HCT116 (cell line): ENCODE results near the gene C10orf105.

Experiments
- CBX3 ChIP-seq: IDR thresholded peaks from 2 replicates; pipeline ENCODE4 v1.6.1; 2012; ENCODE audit warnings: low read depth
- CEBPB ChIP-seq: IDR thresholded peaks from 2 replicates; pipeline ENCODE4 v1.6.1; 2012; ENCODE audit warnings: low read depth
- RAD21 ChIP-seq: IDR thresholded peaks from 2 replicates; pipeline ENCODE4 v1.6.1; 2012; ENCODE audit warnings: low read depth, mild to moderate bottlenecking
- SP1 ChIP-seq: IDR thresholded peaks from 2 replicates; pipeline ENCODE4 v1.6.1; 2012; ENCODE audit warnings: low read depth
- TCF7L2 ChIP-seq: IDR thresholded peaks from 2 replicates; pipeline ENCODE4 v1.7.0; 2011; ENCODE audit warnings: borderline replicate concordance, inconsistent platforms; ENCODE audit not compliant: insufficient read depth, insufficient read length; ENCODE audit errors: extremely low read depth
- TF ChIP-seq, protein P1 (sequence below), 3 experiments: fragments of 200-600 bp in 1 of 3; sonication (generic) in 1 of 3; IDR thresholded peaks in 2 of 3; conservative IDR thresholded peaks in 1 of 3; 2 replicates each; pipeline ENCODE4 v1.5.1; 2012 to 2017; ENCODE audit warnings: low read depth in 2 of 3, low read length in 2 of 3, antibody characterized with exemption in 1 of 3, borderline replicate concordance in 1 of 3, control low read depth in 1 of 3, mild to moderate bottlenecking in 1 of 3, mixed read lengths in 1 of 3, mixed run types in 1 of 3, moderate library complexity in 1 of 3; ENCODE audit not compliant: insufficient read depth in 1 of 3

DNA sequence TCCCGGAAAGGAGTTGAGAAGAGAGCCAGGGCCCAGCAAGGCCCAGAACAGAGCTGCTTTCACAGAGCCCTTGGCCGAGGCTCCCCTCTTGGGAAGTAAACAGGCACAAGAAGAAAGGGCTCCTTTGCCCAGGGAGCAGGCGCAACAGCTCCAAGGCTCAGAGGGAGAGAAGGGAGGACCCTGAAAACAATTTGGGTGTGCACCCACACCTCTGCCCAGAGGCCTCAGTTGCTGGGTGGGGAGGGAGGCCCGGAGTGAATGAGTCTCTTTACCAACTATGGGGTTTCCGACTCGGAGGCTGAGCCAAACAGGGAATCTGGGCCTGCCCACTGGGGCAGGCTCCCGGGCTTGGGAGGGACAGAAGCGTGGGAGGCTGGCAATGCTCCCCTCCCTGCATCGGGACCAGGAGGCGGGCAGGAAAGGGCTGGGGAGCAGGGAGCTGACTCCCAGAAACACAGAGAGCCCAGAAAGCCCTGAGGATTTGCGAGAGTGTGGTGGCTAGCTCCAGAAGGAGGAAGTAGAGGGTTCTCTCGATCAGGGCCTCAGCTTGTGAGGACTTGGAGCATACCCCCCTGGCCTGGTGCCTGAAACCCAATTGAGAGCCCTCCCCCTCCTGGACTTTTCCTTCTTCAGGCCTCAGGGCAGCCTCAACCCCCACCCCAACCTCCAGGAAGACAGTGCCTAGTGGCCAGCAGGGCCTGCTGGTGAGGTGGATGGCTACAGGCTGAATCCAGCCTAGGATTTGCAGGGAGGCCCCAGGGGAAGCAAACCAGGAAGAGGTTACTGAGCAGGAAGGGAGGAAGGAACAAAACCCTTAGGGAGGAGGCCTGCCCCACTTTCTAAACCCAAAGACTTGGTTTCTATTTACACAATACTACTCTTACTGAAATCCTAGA lies 6.2 kb downstream of the C10orf105 start:
- TF ChIP-seq TCF7L2 = no peak
- no peak for TF ChIP-seq CBX3
- TF ChIP-seq RAD21 = peak; percentile 18; the same call in 1 of the 2 replicates
- TF ChIP-seq CEBPB = no peak
- TF ChIP-seq, protein P1, sequence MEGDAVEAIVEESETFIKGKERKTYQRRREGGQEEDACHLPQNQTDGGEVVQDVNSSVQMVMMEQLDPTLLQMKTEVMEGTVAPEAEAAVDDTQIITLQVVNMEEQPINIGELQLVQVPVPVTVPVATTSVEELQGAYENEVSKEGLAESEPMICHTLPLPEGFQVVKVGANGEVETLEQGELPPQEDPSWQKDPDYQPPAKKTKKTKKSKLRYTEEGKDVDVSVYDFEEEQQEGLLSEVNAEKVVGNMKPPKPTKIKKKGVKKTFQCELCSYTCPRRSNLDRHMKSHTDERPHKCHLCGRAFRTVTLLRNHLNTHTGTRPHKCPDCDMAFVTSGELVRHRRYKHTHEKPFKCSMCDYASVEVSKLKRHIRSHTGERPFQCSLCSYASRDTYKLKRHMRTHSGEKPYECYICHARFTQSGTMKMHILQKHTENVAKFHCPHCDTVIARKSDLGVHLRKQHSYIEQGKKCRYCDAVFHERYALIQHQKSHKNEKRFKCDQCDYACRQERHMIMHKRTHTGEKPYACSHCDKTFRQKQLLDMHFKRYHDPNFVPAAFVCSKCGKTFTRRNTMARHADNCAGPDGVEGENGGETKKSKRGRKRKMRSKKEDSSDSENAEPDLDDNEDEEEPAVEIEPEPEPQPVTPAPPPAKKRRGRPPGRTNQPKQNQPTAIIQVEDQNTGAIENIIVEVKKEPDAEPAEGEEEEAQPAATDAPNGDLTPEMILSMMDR (IDR thresholded peaks at IDR 0.05 in 2 of 3, conservative IDR thresholded peaks at IDR 0.05 in 1 of 3; ENCODE audit: borderline replicate concordance in 1 of 3, insufficient read depth in 1 of 3, low read depth in 2 of 3, low read length in 2 of 3) = no peak
- no peak for TF ChIP-seq SP1
